T-helper 22 cell (primary cell): ENCODE results near the gene MAP3K19.
"Not testable (repeated sequence)": the region's sequence is repeated elsewhere in the genome, so short reads cannot be mapped to it uniquely, and the experiment has no call there.

Experiments used
- DNase-seq: peaks from one replicate; pipeline ENCODE4 v3.0.0-alpha.2; 2020; ENCODE audit warnings: low read depth

The MAP3K19 gene

GRCh38 chr2:134985061-134985460 is 62.2 kb downstream of the MAP3K19 start:
- no peak for DNase-seq

- DNase-seq, result no peak
These were observed 64.6 kb downstream of the MAP3K19 start for GRCh38 chr2:134982603-134983002.

GRCh38 chr2:134980639-134981038 is 66.6 kb downstream of the MAP3K19 start:
- no peak for DNase-seq

- no peak for DNase-seq
These were observed 68.0 kb downstream of the MAP3K19 start for GRCh38 chr2:134979221-134979620.

- DNase-seq, result not testable (repeated sequence)
These were observed 70.1 kb downstream of the MAP3K19 start for GRCh38 chr2:134977104-134977503.

- no peak for DNase-seq
These were observed 71.1 kb downstream of the MAP3K19 start for GRCh38 chr2:134976074-134976702.

GRCh38 chr2:134975281-134976009 is 71.8 kb downstream of the MAP3K19 start:
- no peak for DNase-seq

- no peak for DNase-seq
These were observed 73.8 kb downstream of the MAP3K19 start for GRCh38 chr2:134973241-134974138.

GRCh38 chr2:134967166-134967565 is 80.1 kb downstream of the MAP3K19 start:
- not testable (repeated sequence) for DNase-seq

- DNase-seq, result no peak
These were observed 89.8 kb downstream of the MAP3K19 start for GRCh38 chr2:134957477-134957876.

GRCh38 chr2:134955744-134956143 is 91.5 kb downstream of the MAP3K19 start:
- no peak for DNase-seq

GRCh38 chr2:134954065-134954464 is 93.2 kb downstream of the MAP3K19 start:
- DNase-seq, result no peak

GRCh38 chr2:134952608-134953007 is 94.6 kb downstream of the MAP3K19 start:
- no peak for DNase-seq

- no peak for DNase-seq
These were observed 96.4 kb downstream of the MAP3K19 start for GRCh38 chr2:134950886-134951285.

- DNase-seq, result no peak
These were observed 97.1 kb downstream of the MAP3K19 start for GRCh38 chr2:134949981-134950708.

GRCh38 chr2:134946073-134946472 is 101.2 kb downstream of the MAP3K19 start:
- no peak for DNase-seq

GRCh38 chr2:134944975-134945374 is 102.3 kb downstream of the MAP3K19 start:
- no peak for DNase-seq

- no peak for DNase-seq
These were observed 103.7 kb downstream of the MAP3K19 start for GRCh38 chr2:134943540-134943939.

- no peak for DNase-seq
These were observed 110.6 kb downstream of the MAP3K19 start for GRCh38 chr2:134936691-134937090.

- DNase-seq, result no peak
These were observed 112.6 kb downstream of the MAP3K19 start for GRCh38 chr2:134934641-134935040.

GRCh38 chr2:134934150-134934549 is 113.1 kb downstream of the MAP3K19 start:
- DNase-seq, result no peak

- DNase-seq, result no peak
These were observed 113.5 kb downstream of the MAP3K19 start for GRCh38 chr2:134933732-134934131.
